ENCODE data around the gene GOLM1.

The GOLM1 gene

GRCh38 chr9:85981369-85981768, 118.0 kb downstream of the GOLM1 start:
- no peak for TF ChIP-seq CTCF (IDR thresholded peaks at IDR 0.05)

- TF ChIP-seq CTCF (IDR thresholded peaks at IDR 0.05), result no peak
Observed at GRCh38 chr9:85978496-85978895, 120.9 kb downstream of the GOLM1 start.
